SK-N-SH treated with all-trans-retinoic acid at 6 μM for 48 hours (cell line): ENCODE data around the gene EXD3.

Experiments used
- ATAC-seq: fragments of 200-7000 bp; cut with Tn5 transposase; 3 replicates; pipeline ENCODE4 v1.9.1; 2020; ENCODE audit warnings: mild to moderate bottlenecking, moderate library complexity
- ARNTL ChIP-seq: fragments of 450-650 bp; formaldehyde crosslinking; IDR thresholded peaks from 2 replicates; pipeline ENCODE4 v1.5.0; 2020; ENCODE audit warnings: low read depth, mild to moderate bottlenecking, moderate library complexity, borderline replicate concordance
- BACH2 ChIP-seq: fragments of 250-450 bp; sonication (Bioruptor Pico); IDR thresholded peaks from 2 replicates; pipeline ENCODE4 v1.9.0; 2021; ENCODE audit warnings: mild to moderate bottlenecking, borderline replicate concordance
- CREB5 ChIP-seq: fragments of 250-450 bp; sonication (Bioruptor Pico); IDR thresholded peaks from 2 replicates; pipeline ENCODE4 v1.5.1; 2020; ENCODE audit warnings: low read depth, mild to moderate bottlenecking, moderate library complexity
- CSDC2 ChIP-seq: fragments of 250-450 bp; sonication (Bioruptor Pico); IDR thresholded peaks from 2 replicates; pipeline ENCODE4 v1.5.0; 2020; ENCODE audit warnings: mild to moderate bottlenecking, moderate library complexity
- ESRRG ChIP-seq: fragments of 250-450 bp; sonication (Bioruptor Pico); IDR thresholded peaks from 2 replicates; pipeline ENCODE4 v1.6.1; 2021; ENCODE audit warnings: mild to moderate bottlenecking
- GLIS3 ChIP-seq: fragments of 250-450 bp; sonication (Bioruptor Pico); IDR thresholded peaks from 2 replicates; pipeline ENCODE4 v1.5.0; 2020; ENCODE audit warnings: mild to moderate bottlenecking, moderate library complexity
- ISL1 ChIP-seq: fragments of 250-450 bp; sonication (Bioruptor Pico); IDR thresholded peaks from 2 replicates; pipeline ENCODE4 v2.1.2; 2022; ENCODE audit warnings: mild to moderate bottlenecking, moderate library complexity
- PPARA ChIP-seq: fragments of 250-450 bp; sonication (Bioruptor Pico); IDR thresholded peaks from 2 replicates; pipeline ENCODE4 v1.5.0; 2020; ENCODE audit warnings: mild to moderate bottlenecking, borderline replicate concordance
- RARB ChIP-seq: fragments of 250-450 bp; sonication (Bioruptor Pico); IDR thresholded peaks from 2 replicates; pipeline ENCODE4 v1.8.0; 2021; ENCODE audit warnings: mild to moderate bottlenecking, moderate library complexity
- SNAI2 ChIP-seq: fragments of 250-450 bp; sonication (Bioruptor Pico); IDR thresholded peaks from 2 replicates; pipeline ENCODE4 v1.5.0; 2020; ENCODE audit warnings: mild to moderate bottlenecking, moderate library complexity
- TCF4 ChIP-seq: fragments of 250-450 bp; sonication (Bioruptor Pico); IDR thresholded peaks from 2 replicates; pipeline ENCODE4 v1.8.0; 2021; ENCODE audit warnings: mild to moderate bottlenecking, moderate library complexity, borderline replicate concordance
- TOX ChIP-seq: fragments of 250-450 bp; sonication (Bioruptor Pico); IDR thresholded peaks from 2 replicates; pipeline ENCODE4 v1.8.0; 2021; ENCODE audit warnings: mild to moderate bottlenecking, moderate library complexity, borderline replicate concordance
- TSHZ2 ChIP-seq: fragments of 250-450 bp; sonication (Bioruptor Pico); IDR thresholded peaks from 2 replicates; pipeline ENCODE4 v1.5.0; 2020; ENCODE audit warnings: mild to moderate bottlenecking, moderate library complexity
- ZC3H10 ChIP-seq: fragments of 250-450 bp; sonication (Bioruptor Pico); IDR thresholded peaks from 2 replicates; pipeline ENCODE4 v1.5.1; 2021; ENCODE audit warnings: mild to moderate bottlenecking, moderate library complexity
- ZFP3 ChIP-seq: fragments of 250-450 bp; sonication (Bioruptor Pico); IDR thresholded peaks from 2 replicates; pipeline ENCODE4 v1.5.0; 2020; ENCODE audit warnings: mild to moderate bottlenecking, moderate library complexity
- ZFP30 ChIP-seq: fragments of 450-650 bp; formaldehyde crosslinking; IDR thresholded peaks from 2 replicates; pipeline ENCODE4 v1.5.0; 2022; ENCODE audit warnings: mild to moderate bottlenecking, moderate library complexity
- ZNF565 ChIP-seq: fragments of 450-650 bp; formaldehyde crosslinking; conservative IDR thresholded peaks from 2 replicates; pipeline ENCODE4 v1.5.0; 2020; ENCODE audit warnings: low read depth, mild to moderate bottlenecking, moderate library complexity
- ZNF70 ChIP-seq: fragments of 450-650 bp; formaldehyde crosslinking; IDR thresholded peaks from 2 replicates; pipeline ENCODE4 v1.5.0; 2020; ENCODE audit warnings: mild to moderate bottlenecking, moderate library complexity
- ZNF8 ChIP-seq: fragments of 450-650 bp; formaldehyde crosslinking; IDR thresholded peaks from 2 replicates; pipeline ENCODE4 v1.5.0; 2020; ENCODE audit warnings: mild to moderate bottlenecking, moderate library complexity
- TF ChIP-seq, protein P1 (sequence below): fragments of 250-450 bp; sonication (Bioruptor Pico); IDR thresholded peaks from 2 replicates; pipeline ENCODE4 v1.8.0; 2020; ENCODE audit warnings: mild to moderate bottlenecking, moderate library complexity, borderline replicate concordance

Gene EXD3

DNA sequence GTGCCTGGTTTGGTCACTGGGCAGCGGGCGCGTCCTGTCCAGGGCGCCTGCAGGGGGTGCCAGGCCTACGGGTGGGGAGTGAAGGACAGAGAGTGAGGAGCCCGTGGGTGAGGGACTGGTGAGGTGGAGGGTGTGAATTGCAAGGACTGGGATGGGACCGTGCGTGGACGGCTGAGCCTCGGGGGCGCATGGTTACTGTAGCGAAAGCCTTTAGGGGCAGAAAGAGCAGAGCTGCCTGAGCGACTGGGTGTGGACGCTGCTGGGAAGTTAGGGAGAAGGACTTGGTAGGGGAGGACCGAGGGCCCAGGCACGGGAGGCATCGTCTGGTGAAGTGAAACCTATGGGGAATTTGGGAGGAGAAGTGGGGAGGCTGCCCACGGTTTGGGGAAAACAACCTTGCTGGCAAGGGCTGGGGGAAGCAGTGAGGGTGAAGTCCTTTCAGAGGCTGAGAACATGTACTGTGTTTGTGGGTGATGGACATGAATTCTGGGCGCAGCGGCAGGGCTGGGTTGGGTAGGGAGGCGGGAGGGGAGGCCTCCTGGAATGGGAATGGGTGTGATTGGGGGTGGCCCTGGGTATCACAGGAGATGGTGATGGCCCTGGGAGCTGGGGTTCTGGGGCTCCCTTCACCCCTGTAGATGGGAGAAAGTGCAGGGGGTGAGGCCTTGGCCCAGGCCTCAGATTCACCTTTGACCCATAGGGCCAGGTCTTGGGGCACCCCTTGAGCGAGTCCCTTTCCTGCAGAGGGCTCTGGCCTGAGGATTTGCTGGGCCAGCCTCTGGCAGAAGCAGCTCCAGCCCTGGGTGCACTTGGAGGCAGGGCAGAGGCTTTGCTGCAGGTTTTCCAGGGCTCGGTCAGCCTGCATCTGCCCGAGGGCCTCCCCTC lies 147.1 kb downstream of the EXD3 start:
- ATAC-seq = no peak
- TF ChIP-seq RARB (CRISPR knock-in tag) = no peak
- TF ChIP-seq GLIS3 (CRISPR knock-in tag) = no peak
- TF ChIP-seq TCF4 (CRISPR knock-in tag) = no peak
- no peak for TF ChIP-seq ESRRG (CRISPR knock-in tag)
- no peak for TF ChIP-seq BACH2 (CRISPR knock-in tag)
- no peak for TF ChIP-seq CSDC2 (CRISPR knock-in tag)
- no peak for TF ChIP-seq ARNTL (CRISPR knock-in tag)
- no peak for TF ChIP-seq SNAI2 (CRISPR knock-in tag)
- no peak for TF ChIP-seq ISL1
- no peak for TF ChIP-seq ZNF8 (CRISPR knock-in tag)
- TF ChIP-seq ZFP3 = no peak
- no peak for TF ChIP-seq ZNF70
- no peak for TF ChIP-seq TSHZ2

DNA sequence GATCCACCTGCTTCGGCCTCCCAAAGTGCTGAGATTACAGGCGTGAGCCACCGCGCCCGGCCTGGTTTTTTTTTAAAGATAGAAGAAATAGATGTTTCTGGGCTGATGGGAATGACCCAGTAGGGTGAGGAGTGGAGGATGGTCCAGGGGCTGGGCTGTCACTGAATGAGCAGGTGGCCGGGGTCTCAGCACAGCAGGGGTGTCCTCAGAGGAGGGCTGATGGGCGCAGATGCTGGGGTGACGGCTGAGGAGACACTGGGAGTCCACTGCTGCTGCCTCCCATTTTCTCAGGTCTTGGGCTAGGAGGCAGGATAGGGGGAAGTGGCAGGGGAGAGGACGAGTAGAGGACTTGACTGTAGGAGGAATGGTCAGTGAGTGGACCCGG lies 147.8 kb downstream of the EXD3 start:
- no peak for ATAC-seq
- TF ChIP-seq, protein P1, sequence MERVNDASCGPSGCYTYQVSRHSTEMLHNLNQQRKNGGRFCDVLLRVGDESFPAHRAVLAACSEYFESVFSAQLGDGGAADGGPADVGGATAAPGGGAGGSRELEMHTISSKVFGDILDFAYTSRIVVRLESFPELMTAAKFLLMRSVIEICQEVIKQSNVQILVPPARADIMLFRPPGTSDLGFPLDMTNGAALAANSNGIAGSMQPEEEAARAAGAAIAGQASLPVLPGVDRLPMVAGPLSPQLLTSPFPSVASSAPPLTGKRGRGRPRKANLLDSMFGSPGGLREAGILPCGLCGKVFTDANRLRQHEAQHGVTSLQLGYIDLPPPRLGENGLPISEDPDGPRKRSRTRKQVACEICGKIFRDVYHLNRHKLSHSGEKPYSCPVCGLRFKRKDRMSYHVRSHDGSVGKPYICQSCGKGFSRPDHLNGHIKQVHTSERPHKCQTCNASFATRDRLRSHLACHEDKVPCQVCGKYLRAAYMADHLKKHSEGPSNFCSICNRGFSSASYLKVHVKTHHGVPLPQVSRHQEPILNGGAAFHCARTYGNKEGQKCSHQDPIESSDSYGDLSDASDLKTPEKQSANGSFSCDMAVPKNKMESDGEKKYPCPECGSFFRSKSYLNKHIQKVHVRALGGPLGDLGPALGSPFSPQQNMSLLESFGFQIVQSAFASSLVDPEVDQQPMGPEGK (CRISPR knock-in tag) = no peak
- TF ChIP-seq SNAI2 (CRISPR knock-in tag) (no peak), ESRRG (CRISPR knock-in tag) (no peak), ZNF565 (no peak), ZFP3 (no peak), CSDC2 (CRISPR knock-in tag) (no peak), TOX (CRISPR knock-in tag) (no peak), ARNTL (CRISPR knock-in tag) (no peak), CREB5 (CRISPR knock-in tag) (no peak), PPARA (no peak), RARB (CRISPR knock-in tag) (no peak), BACH2 (CRISPR knock-in tag) (no peak)

- TF ChIP-seq TOX (CRISPR knock-in tag) (no peak), TCF4 (CRISPR knock-in tag) (no peak), ARNTL (CRISPR knock-in tag) (no peak), ZFP30 (CRISPR knock-in tag) (no peak)
- TF ChIP-seq, all 23 proteins: peak for 0
- no peak for ATAC-seq
Measured at GRCh38 chr9:137273611-137274320, 149.2 kb downstream of the EXD3 start.

DNA sequence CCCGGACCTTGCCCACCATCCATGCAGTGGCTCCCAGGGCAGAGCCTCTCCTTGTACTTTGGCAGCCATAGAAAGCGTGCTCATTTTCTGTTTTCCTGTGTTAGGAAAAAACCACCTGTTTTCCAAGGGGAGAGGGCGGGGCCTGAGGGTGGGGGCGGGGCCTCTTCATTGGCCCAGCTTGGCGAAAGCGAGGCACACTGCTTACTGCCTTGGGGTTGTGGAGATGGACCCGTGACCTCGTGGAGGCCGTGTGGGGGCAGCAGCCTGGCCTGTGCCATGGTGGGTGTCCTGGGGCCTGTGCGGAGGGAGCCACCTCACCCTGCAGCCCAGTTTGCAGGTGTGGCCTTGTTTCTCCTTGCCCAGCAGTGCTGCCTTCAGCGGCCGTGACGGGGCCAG lies 149.9 kb downstream of the EXD3 start:
- no peak for ATAC-seq
- TF ChIP-seq CSDC2 (CRISPR knock-in tag) (no peak), SNAI2 (CRISPR knock-in tag) (no peak), PPARA (no peak), ESRRG (CRISPR knock-in tag) (no peak), TSHZ2 (no peak), ZC3H10 (no peak)
- TF ChIP-seq, protein P1 (CRISPR knock-in tag) = no peak
